Measurements from ENCODE around the gene MPDZ.
"Not testable (repeated sequence)": the region's sequence is repeated elsewhere in the genome, so short reads cannot be mapped to it uniquely, and the experiment has no call there.

Gene MPDZ

DNA sequence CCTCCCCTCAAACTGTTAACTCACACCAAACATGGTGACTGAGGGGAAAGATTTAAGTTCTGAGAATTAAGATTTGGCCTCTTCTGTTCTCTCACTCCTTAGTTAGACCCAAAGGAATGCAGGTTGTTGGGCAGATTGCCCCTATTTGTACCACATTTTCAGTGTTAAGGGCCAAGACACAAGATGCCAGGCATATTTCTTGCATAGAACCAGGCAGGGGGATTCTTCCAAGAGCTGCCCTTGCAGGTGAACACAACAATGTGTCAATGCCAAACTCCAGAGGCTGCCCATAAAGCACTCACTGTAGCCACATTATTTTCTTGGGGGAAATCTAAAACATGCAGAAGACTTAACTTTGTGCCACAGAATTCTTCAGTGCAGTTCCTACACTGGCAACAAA, 14.7 kb downstream of the MPDZ start:
- DNase-seq (ENCODE audit: low read depth), result no peak

DNA sequence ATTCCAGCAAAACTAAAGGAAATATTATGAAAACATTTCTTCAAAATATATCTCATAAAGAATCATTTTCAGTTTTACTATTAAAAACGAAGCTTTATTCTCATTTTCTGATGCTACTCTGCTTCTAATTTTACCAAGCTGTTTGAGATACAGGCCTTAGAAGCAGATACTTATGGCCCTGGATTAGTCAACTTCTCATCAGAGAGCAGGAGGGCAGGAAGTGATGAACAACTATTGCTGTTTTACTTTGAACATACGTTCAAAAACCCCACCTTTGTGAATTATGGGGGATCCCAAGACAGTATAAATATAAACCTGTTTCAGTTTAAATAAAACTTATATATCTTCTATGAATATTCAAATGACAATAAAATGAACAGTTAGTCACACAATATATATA, 16.0 kb downstream of the MPDZ start:
- no peak for DNase-seq (ENCODE audit: low read depth)

DNA sequence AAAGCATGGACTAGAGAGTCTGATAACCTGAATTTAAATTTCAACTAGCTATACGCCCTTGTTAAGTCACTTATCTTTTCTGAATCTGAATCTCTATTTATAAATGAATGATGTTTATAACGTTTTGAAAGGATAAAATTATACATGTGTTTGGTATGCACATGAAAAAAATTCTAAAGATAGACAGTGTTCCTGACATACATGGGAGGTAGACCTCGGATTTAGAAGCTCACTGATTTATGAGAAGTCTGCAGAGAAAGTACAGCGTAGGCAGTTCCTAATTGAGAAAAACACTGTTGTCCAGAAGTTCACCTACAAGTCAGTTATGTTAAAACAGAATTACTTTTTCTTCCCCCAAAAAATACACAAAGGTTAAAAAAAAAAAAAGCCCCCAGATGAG, 26.6 kb downstream of the MPDZ start:
- DNase-seq (ENCODE audit: low read depth), result no peak

DNA sequence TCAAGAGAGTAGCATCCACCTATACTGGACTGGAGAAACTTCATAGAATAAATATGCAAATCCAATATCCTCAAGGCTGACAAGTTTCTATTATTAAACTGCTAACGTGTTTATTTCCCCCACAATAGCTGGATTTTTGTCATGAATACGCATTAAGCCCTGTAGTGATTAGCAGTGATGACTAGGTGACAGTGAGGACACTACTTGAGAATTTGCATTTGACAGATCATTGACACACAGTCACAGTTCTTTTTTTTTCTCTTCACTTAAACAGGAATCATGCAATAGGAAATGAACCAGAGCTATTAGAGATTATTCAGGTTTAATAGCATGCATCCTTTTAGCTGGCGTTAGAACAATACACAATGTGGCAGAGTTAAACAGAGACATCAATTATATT, 35.3 kb downstream of the MPDZ start:
- no peak for DNase-seq (ENCODE audit: low read depth)

DNA sequence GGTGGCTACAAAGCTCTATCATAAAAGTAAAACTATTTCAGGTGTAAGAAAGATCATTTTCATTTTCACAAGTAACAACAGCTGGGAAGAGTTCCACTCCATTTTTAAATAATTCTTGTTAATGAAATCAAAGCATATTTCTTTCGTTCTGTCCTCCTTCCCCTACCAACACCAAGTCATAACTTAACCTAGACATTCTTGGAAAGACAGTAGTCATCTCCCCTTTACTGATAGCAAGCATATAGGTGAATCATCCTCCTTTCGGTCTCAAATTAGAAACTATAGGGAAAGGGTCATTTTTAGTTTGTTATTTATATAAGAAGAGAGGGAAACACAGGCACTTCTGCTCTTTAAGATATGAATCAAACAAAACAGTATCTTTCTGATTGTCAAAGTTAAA, 38.2 kb downstream of the MPDZ start:
- DNase-seq (ENCODE audit: low read depth), result no peak

DNA sequence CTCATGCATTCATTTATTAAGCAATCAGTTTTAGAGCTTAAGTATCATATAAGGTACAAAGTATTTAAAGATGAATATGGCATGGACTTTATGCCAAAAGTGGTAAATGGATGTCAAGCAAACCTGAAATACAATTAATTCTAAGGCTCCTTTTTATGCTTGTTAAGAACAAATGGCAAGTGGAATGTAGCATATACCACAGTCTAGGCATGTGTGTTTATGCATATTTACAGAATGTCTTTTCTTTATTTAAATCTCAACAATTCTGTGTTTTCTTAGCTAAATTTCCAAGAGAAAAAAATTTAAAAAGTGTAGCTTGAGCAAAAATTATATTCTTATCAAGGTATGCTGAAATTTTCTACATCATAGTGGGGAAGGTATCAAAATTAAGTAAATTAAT, 39.8 kb downstream of the MPDZ start:
- DNase-seq (ENCODE audit: low read depth), result no peak

DNA sequence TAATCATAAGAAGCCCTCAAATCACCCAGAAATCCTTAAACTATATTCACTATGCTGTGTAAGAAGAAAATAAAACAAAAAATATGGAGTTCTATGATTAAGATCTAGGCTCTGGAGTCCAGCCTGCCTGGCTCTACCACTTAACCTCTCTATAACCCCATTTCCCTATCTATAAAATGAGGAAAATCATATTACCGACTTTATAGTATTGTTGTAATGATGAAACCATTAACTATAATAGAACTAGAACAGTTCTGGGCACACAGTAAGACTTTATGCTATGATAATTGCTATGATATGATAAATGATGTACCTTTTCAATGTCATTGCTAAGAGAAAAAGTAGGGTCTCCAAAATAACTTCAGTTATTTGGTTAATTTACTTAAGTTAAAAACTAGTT, 40.3 kb downstream of the MPDZ start:
- DNase-seq (ENCODE audit: low read depth), result no peak

DNA sequence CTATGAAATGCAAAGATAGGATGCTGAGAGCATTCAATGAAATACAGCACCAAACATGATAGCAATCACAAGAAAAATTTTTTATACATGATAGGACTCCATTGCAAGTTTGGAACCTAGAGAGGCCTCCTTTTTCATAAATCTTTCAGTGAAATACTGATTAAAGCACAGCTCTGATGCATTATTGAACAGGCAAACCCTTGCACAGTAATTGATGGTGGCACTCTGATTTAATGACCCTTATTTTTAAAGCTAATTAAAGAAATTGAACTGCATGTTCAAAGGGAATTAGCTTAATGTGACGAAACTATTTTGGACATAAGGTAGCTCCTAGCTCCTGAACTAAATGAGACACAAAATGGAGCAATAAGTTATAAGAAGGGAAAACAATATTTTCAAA, 44.6 kb downstream of the MPDZ start:
- no peak for DNase-seq (ENCODE audit: low read depth)

DNA sequence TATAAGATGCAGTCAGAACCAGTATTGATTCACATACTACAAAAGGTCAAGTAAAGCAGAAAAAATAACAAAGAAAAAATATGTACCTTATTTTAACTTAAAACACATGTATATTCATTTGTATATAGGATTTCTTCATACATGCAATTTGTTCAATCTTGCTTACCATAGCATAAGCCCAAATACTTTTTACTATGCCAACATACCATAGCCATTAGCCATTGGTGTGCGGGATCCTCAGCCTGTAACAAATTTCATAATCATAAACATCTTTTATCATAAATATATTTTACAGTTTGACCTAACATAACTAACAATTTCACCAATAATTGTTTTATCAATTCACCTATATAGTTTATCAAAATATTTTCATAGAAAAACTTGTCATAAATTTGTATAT, 51.1 kb downstream of the MPDZ start:
- no peak for DNase-seq (ENCODE audit: low read depth)

DNA sequence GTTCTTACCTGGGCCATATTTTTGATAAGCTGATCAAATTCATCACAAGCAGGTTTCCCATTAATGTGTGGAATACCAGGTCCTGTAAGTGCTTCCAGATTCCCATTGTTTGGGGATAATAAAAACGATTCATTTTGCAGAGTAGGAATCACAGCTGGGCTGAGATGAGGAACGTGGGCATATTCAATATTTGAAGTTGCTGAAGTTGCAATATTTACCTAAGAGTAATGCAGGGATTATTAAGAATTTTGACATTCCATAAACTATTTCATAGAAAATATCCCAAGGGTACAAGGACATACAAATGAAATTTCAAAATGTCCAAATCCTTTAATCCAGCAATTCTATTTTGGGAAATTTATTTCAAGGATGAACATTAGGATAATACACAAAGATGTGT, 55.1 kb downstream of the MPDZ start:
- DNase-seq (ENCODE audit: low read depth), result no peak

DNA sequence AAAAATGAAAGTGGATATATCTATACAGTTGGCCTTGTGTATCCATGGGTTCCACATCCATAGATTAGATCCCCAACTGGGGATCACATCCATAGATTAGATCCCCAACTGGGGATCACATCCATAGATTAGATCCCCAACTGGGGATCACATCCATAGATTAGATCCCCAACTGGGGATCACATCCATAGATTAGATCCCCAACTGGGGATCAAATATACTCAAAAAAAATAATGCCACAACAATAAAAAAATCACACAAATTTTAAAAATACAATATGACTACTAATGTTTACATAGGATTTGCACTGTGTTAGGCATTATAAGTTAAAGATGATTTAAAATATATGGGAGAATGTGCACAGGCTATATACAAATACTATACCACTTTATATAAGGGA, 56.8 kb downstream of the MPDZ start:
- DNase-seq (ENCODE audit: low read depth), result not testable (repeated sequence)

DNA sequence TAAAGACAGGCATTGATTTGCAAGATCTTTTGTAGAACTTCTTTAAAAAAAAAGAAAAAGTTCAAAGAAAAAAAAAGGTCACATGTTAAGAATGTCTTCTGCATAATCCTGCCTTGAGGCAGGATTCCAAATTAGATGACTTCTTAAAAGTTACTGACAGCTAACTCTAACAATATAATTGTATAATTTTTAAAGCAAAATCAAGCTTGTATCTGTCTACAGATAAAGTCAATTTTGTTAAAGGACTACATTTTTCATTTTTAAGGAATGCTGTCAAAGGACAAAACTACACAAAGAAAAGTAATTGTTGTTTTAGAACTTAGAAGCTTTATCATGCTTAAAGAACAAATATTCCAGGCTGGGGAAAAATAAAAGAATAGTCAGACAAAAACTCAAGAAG, 57.8 kb downstream of the MPDZ start:
- DNase-seq (ENCODE audit: low read depth), result no peak

DNA sequence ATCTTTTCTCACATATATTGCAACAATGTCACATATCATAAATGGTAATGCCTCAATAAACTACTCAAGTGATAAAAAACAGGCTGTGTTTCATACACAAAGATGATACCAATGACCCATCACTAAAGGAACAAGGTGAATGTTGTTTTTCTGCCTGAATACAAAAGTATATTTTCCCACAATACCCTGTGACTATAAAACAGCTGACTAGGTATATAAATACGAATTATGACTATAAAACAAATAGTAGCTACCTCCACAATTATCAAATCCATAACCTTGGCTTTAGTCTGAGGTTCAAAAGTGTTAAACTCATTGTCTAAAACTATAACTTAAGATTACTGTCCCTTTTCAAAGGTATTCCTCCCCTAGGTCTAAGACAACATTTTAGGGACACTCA, 58.7 kb downstream of the MPDZ start:
- DNase-seq (ENCODE audit: low read depth), result no peak

DNA sequence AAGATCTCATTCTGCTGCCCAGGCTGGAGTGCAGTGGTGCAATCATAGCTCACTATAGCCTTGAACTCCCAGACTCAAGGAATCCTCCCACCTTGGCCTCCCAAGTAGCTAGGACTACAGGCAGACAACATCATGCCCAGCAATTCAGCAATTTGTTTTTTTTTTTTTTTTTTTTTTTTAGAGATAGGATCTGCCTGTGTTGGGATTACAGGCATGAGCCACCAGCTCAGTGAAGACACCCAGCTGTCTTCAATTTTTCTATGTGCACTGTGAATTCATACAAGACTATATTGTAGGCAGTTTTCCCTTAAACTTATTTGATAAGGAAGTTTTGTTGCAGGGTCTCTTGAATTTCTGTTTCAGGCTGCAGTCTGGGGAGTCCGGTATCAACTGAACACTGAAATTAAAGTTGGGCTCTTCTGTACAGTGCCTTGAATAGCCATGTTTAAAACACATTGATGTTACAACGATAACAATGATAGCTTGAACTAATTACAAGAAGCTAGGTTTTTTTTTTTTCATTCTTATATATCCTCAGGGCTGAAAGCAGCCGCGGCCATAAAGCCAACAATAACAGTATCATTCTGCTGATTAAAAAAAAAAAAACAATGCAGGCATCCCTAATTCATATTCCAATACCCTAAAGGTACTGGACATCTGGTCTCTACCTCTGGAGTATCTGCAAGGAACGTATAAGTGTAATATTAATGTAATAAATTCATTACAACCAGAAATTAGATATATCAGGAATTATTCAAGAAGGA, 63.5 kb downstream of the MPDZ start:
- no peak for DNase-seq (ENCODE audit: low read depth)

DNA sequence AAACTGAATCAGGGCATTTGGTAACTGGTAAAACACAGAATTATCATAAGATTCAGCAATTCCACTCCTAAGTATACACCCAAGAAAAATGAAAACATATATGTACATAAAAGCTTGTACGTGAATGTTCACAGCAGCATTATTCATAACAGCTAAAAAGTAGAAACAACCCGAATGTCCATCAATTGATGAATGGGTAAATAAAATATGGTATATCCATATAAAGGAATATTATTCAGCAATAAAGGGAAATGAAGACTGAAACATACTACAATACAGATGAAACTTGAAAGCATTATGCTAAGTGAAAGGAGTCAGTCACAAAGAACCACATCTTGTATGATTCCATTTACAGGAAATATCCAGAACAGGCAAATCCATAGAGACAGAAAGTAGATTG, 65.5 kb downstream of the MPDZ start:
- DNase-seq (ENCODE audit: low read depth), result no peak

DNA sequence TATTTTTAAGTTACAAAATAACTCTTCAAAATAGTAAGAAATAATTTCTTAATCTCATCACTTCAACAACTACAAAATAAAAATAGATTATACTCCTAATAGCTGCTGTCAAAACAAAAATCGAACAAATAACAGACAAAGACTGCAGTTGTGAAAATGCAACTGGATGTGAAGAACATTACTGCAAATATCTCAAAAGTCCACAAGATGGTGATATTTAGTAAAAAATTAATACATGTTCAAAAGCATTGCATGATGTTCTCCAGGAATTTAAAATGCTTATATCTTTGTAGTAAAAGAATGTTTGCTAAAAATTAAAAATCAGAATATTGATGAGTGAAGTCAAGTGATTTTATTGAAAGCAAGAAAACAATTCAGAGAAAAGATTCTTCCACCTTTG, 66.2 kb downstream of the MPDZ start:
- DNase-seq (ENCODE audit: low read depth), result no peak

DNA sequence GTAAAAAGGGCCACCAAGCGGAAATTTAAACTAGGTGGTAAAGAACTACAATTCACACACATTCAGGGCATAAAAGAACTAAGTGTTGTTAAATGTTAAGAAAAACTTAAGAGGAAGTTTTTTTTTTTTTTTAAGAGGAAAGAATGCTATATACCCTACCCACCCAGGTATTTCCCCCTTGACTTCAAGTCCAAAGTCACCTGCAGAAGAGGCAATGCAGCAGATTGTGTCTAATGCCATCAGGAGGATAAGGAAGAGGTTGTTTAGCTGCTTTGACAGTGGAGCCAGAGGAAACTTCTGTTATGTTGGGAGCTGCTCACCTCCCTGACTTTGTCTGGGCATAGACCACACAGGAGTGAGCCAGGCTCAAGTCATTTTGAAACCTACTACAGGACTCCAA, 69.2 kb downstream of the MPDZ start:
- DNase-seq (ENCODE audit: low read depth), result no peak

DNA sequence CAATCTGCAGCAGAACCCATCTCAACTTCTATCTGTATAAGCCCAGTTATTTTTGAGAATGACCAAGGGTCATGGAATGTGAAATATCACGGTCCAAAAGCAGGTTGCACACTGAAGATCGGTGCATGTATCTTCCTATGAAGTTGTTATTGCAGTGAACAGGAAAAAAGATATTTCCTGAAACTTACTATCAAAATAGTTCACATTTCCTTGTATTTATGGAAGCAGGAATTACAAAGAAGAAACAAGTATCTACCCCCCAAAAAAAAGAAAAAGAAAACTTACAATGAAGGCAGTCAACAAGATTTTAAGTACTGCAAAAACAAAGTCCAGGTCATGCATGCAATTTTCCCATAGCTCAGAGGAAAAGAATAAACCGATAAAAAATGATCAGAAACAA, 70.0 kb downstream of the MPDZ start:
- DNase-seq (ENCODE audit: low read depth), result no peak

DNA sequence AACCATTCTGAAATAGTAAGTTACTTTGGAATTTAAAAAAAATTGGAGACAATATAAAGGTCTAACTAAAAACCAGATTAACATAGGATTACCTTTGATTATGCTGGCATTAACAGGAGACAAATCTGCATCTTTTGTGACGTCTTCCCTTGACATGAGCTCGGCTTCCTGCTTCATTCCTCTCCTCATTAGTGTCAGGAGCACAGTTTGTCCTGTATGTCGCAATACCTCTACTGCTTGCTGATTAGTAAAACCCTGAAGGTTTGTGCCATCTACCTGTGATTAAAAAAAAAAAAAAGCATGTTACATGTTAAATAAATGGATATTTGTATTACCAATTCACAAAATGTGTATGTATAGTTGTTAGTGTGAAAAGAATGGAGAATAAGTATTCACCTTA, 73.7 kb downstream of the MPDZ start:
- DNase-seq (ENCODE audit: low read depth), result no peak

DNA sequence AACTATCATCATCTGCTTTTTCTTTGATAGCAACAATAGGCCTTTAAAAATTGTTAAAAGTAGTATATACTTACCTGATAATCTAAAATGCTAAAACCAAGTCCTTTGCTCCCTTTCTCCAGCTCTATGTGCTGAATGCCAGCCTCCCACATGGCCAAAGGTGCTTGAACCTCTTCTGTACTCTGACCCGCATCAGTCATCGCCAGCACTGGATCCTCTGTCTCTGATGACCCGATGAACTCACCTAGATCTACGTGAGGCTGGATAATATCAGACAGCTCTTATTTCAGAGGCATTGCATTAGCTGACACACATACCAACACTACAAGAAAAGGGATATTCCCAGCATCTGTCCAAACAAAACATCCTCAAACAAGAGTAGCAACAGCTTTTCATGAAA, 89.5 kb downstream of the MPDZ start:
- DNase-seq (ENCODE audit: low read depth), result no peak

DNA sequence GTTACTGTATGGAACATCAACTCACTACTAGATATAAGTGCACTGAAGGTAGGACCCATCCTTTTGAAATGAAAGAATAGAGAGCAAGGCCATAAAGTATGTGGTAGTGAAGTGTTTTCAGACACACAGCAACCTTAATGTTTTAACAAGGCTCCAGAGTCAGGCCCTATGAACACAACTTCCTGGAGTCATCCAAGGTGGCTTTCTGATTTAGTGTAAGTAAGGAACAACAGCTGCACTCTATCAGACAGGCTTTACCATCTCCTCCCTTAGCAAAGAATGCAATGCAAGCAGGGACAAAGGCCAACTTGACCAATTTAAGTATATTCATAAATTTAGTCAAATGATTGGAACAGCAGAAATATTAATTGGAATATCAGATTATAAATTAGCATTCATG, 90.1 kb downstream of the MPDZ start:
- DNase-seq (ENCODE audit: low read depth), result no peak

DNA sequence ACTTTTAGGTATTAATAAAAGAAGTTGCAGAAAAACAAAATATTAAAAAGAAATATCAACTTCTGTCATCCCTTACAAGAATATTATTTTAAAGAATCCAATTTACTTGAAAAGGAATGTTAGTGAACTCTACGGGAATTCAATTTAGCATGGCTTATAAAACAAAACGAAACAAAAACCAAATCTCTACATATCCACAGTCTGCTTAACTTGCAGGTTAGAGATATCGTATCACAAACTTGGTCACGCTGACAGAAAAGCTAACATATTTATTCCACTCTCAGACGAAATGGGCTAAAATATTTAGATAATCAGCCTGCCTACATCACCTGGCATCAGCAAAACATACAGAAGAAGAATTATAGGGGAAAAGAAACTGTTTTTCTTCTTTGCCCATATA, 92.7 kb downstream of the MPDZ start:
- no peak for DNase-seq (ENCODE audit: low read depth)

DNA sequence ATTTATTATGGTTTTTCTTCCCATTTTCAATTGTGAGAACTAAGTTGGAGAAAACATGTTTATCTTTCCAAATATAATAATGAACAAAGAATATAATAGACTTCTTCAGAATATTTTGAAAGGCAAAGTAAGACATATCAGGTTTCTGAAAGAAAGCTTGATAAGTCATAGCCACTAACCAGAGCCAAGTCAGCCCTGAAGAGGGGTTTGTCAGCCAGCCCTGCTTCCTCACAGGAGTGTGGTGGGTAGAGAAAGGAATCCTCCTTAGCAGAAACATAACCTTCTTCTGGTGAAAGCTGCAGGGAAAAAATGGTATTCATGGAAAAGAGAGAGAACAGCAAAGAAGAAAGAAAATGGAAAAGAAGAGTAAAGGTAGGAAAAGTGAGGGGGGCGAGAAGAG, 93.4 kb downstream of the MPDZ start:
- DNase-seq (ENCODE audit: low read depth), result no peak

DNA sequence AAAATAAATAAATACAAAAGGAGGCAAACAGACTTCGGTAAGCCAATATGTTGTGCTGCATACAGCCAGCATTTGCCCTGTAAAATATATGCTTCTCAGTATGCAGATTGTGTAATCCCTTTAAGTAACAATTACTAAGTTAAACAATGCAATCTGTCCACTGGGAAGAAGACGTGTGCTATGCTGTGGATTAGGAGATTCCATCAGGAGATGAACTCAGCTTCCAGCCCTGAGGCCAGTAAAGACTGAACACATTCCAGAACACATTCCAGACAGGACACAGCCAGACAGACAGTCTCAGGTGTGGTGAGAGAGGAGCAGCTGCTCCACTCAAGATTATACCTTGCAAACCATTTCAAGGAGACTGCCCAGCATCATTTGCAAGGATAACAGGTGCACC, 97.8 kb downstream of the MPDZ start:
- DNase-seq (ENCODE audit: low read depth), result no peak

DNA sequence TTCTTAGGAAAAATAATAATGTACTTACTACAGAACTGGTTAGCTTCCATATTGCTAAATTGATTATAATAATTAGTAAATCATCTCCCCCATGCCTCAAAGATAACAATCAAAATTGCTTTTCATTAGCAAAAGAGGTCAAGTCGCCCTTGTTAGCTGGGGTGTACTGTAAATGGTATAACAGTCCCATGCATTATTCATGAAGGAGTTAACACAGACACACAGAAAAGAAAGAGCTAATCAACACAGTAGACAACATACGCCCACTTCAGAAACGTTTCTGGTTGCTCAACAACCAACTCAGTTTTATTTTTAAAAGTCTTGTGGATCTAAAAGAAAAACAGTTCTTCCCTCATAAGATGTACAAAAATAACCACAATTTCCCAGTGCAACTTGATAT, 100.2 kb downstream of the MPDZ start:
- DNase-seq (ENCODE audit: low read depth), result no peak
